GM18870 (cell line): Measurements from ENCODE around the gene EFCAB5.
"Not testable (repeated sequence)": the region's sequence is repeated elsewhere in the genome, so short reads cannot be mapped to it uniquely, and the experiment has no call there.

ENCODE experiments used
- ATAC-seq: cut with Tn5 transposase; IDR thresholded peaks from one replicate; pipeline ENCODE4 v1.9.1; 2021; ENCODE audit warnings: moderate library complexity; ENCODE audit not compliant: unreplicated experiment

The EFCAB5 gene

DNA sequence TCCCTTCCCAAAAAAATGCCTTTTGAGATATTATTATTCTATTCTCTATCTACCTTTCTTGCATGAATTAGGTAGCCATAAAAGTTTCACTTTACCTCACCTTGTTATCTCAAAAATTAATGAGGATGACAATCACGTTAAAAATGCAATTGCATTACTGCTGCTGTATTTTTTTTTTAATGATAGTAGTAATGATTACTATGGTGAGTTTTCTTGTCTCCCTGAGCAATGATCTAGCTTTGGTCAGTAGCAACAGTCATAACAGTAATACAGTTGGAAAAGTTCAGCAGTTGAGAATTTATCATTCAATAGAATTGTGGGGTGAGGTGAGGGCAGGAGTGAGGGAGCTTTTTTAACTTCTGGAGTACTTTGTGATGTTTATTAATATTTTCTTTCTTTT is at the start of gene EFCAB5:
TSS of gene EFCAB5 (plus strand) at position 301 of the 400 bp plus-strand sequence. CDS start 163 bp downstream, outside the sequence.
- ATAC-seq: no peak

- no peak for ATAC-seq
Measured at GRCh38 chr17:29892201-29892600, 49.2 kb upstream of the EFCAB5 start.

GRCh38 chr17:29897136-29897535 is 44.3 kb upstream of the EFCAB5 start:
- not testable (repeated sequence) for ATAC-seq

DNA sequence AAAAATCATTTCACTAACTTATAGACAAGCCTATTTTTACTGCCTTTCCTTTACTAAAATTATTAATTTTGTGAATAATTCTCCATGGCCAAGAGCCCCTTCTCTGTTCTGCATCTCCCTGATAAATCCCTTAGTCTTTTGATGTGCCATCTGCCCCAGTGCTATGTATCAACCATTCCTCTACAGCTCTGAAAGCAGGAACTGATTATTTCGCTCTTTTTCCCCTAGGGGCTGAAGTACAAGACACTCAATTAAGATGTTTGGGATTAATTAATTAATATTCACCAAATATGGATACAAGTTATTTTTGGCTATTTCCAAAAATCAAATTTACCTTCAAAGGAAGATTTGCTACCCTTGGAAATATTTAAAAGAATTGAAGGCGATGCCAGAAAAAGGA is 38.0 kb upstream of the EFCAB5 start:
- ATAC-seq: no peak

DNA sequence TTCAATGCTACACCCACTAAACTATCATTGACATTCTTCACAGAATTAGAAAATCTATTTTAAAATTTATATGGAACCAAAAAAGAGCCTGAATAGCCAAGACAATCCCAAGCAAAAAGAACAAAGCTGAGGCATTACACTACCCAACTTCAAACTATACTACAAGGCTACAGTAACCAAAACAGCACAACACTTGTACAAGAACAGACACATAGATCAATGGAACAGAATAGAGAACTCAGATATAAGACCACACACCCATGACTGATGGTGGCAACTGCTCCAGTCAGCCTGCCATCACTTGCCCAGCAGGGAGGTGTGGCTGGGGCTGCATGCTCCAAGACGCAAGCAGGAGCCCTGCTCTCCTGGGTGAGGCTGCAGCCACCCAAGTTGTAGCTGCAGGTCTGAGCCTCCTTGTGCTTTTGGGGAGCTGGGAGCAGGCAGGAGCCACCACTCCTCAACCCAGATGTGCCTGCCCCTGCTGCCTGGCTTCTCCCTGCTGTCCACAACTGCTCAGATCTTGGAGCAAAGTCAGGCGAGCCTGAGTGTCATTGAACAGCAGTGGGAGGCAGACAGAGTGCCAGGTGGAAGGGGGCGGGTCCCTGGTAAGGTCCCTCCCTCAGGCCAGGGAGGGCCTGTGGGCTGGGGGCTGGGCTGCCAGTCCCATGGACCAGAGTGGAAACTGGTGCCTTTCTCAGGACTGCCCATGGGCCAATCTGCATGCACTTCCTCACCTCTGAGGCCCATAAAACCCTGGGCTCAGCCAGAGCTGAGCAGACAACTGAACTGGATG is 36.2 kb upstream of the EFCAB5 start:
- ATAC-seq: no peak

GRCh38 chr17:29905879-29906167 is 35.6 kb upstream of the EFCAB5 start:
- no peak for ATAC-seq

DNA sequence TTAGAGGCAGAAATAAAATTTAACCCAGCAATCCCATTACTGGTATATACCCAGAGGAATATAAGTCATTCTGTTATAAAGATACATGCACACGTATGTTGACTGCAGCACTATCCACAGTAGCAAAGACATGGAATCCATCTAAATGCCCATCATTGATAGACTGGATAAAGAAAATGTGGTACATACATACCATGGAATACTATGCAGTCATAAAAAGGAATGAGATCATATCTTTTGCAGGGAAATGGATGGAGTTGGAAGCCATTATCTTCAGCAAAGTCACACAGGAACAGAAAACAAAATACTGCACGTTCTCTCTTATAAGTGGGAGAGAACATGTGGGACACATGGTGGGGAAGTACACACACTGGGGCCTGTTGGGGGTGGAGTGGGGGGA is 34.5 kb upstream of the EFCAB5 start:
- ATAC-seq: no peak

DNA sequence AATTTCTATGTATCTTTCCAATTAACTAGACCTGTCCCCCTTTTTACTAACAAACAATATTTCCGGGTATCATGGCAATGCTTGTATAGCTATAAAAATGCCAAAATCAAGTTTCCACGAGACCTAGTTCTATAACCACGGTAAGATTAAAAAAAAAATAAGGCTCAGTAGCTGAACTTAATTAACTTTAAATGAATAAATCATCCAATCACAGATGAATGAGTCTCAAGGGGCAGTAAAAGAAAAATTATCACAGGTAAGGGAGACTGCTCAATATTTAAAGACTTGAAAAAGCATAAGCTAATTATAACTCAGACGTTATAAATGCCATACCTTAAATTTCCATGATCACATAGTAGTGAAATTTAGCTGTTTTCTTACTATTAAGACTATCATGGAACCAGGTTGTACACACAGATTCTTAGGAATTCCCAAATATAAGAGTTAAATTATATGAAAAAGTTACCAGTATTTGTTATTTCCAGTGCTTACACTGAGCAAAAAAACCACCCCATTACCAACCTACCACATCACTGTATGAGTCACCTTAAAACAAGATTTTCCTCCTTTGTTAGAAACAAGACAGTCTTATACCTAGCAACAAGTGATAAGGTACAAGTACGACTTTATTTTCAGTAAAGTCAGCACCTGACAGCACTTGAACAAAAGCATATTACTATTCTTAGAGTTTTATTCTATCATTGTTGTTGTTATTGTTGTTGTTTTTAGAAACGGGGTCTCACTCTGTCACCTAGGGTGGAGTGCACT is 32.0 kb upstream of the EFCAB5 start:
- ATAC-seq: no peak

GRCh38 chr17:29911641-29912177 is 29.7 kb upstream of the EFCAB5 start:
- ATAC-seq: no peak

DNA sequence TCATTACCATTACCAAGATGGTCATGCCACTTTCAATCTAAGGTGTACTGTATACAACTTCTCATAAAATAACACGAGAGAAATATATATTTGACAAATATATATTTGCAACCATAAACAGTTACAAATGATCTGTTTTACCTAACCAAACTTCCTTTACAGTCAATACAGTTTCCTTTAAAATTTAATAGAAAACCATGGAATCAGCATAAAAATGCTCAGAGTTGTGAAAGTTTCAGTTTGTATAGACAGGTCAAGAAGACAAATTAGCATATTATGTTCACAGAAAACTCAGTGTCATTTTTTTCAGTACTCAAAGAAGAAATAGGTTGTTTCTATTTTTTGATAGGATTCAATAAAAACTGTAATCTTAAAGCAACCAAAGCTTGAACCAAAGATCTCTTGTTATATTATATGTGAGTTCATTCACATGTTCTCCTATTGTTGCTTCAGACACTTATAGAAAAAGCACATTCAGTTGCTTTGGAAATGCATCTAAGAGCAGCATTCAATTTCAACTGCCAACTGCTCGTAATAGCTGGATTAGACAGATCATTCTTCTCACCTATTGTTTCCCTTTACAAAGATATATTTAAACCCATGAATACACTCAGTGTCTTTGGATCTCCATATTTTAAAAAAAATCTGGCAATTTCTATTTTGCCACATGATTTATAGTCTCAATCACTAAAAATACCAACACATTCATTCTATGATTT is 26.5 kb upstream of the EFCAB5 start:
- ATAC-seq: no peak

DNA sequence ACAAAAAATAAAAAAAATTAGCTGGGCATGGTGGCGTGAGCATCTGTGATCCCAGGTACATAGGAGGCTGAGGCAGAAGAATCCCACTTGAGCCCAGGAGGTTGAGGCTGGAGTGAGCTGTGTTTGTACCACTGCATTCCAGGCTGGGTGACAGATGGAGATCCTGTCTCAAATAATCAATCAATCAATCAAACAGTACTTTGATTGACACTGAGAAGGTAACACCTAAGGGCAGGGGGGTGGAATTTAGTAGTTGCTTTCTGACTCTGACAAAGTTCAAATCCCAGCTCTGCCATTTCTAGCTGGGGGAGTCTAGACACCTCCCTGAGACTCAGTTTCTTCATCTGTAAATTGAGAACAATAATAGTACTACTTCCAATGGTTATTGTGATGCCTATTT is 23.4 kb upstream of the EFCAB5 start:
- no peak for ATAC-seq

GRCh38 chr17:29918922-29919856 is 22.2 kb upstream of the EFCAB5 start:
- no peak for ATAC-seq

GRCh38 chr17:29924786-29925185 is 16.6 kb upstream of the EFCAB5 start:
- no peak for ATAC-seq

DNA sequence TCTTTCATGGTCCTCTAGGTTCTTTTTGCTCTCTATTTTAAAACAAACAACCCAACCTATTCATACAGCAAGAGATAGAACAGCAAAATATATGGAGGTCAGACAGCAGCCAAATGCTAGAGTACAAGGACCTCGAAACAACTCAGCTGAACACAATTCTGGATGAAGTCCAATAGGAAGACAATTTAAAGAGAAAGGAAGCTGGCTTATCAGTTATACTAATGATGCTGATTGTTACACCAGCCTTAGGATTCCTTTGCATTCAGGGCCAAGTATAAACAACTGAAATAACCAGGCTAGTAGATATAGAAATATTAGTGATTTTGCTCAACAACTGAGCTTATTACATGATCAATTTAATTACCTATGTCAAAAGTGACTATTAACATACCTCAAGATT is 13.9 kb upstream of the EFCAB5 start:
- no peak for ATAC-seq

GRCh38 chr17:29929006-29929532 is 12.4 kb upstream of the EFCAB5 start:
- no peak for ATAC-seq

DNA sequence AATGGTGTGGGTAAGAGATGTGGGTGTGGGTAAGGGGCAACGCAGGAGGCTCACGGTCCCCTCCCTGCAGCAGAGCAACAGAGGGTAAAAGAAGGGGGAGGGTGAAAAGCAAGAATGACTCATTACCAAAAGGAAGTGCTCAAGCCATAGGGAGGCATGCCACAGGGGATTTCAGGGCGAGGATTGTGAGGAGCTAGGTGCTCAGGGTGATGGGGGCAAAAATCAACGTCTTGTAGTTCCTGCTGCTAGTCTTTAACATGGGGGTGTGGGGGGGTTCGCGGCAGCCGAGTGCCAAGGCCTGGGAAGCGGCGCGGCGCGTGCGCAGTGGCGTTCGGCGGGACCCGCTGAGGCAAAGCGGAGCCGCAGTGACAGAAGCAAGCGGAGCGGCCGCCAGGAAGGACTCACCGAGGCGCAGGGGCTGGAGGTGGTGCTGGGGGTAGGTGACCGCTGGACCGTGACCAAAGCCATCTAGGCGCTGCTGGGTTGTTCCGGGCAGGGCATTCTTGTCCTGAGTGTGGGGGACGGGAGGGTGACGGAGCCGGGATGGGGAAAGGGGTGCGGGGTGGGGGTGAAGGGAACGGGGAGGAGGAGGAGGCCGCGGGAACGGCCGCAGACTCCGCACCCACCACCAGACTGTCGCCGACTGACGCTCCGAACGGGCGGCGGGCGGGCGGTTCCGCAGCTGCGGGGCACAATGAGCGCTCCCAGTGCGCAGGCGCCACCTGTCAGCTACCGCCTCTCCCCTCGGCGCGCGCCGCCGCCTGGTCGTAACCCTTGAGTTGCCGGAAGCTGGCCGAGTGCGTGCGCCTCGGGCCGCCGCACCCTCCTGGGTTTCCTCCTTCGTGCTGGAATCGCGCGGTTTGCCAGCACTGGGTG is 11.7 kb upstream of the EFCAB5 start, which contains the start of gene SSH2:
TSS of gene SSH2 (minus strand) at position 696 of the 876 bp plus-strand sequence. CDS start at position 468, 228 bp downstream.
- ATAC-seq: no peak

DNA sequence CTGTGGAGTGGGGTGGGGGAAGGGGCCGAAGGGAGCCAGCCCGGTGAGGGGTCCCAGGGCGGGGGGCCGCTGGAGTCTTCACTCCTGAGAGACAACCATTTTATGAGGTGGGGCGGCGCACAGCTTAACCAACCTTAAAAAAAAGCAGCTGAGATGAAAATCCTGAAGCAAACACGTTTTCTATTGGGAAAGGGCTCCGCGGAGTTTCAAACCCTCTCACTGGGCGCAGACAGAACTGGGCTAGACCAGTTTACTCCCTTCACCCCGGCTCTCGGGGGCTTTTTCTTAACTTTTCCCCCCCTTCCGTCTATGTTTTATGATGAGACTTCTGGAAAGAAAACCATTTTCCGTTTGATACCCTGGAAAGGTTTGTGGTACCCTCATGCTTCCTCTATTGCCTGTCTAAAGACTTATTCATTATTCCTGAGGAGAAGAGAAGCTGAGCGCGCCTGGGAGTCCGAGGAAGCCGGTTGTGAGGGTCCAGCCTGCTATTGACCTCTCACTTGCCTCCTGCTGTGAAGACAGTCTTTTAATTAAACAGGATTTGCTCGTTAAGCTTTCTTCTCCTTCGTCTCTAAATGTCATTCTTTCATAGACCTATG is 10.9 kb upstream of the EFCAB5 start:
- no peak for ATAC-seq

DNA sequence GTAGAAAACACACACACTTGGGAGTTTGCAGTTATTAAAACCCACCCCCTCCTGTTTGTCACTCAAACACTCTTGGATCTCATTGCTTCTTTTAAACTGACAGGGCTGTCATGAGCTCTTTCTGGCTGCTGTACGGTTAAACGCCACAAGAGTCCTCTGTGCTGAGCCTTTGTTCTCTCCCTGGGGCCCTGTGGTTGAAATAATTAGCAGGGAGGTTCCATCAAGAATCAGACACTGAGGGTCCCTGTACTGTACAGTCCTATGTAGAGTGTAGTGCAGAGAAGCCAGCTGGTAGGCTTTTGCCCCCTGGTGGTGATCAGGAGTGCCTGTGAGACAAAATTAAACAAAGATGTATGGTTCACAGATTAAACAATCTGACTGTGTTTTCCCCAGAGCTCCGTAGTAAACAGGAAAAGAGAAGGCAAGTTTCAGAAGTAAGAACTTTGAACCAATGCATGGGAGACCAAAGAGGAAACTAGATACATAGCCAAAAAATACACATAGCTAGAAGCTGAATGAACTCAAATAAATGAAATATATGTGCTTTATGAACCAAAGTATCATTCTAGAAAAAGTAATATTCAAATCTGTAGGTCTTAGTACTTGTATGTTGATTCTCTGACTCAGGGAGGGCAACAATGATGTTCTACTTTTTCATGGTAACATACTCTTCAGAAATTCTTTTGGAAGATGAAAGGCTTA is 10.1 kb upstream of the EFCAB5 start:
- ATAC-seq: peak; percentile 56
